Midbrain (tissue), 1 donor: Measurements from ENCODE around the gene BABAM1.

Experiments used
- DNase-seq: peaks from one replicate; lab custom pipeline; 2025; lab: John Stamatoyannopoulos, UW

Gene BABAM1

DNA sequence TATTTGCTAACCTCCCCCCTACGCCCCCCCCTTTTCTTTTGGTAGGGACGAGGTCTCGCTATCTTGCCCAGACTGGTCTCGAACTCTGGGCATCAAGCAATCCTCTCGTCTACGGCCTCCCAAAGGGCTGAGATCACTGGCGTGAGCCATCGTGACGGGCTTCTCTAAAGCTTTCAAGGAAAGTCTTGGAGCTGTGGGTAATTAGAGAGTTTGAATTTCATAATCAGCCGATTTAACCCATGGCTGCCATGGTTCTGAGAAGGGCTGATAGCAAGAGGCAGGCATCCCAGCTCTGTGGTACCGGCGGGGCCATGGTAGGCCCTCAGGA lies 36.7 kb downstream of the BABAM1 start:
- DNase-seq: no peak

DNA sequence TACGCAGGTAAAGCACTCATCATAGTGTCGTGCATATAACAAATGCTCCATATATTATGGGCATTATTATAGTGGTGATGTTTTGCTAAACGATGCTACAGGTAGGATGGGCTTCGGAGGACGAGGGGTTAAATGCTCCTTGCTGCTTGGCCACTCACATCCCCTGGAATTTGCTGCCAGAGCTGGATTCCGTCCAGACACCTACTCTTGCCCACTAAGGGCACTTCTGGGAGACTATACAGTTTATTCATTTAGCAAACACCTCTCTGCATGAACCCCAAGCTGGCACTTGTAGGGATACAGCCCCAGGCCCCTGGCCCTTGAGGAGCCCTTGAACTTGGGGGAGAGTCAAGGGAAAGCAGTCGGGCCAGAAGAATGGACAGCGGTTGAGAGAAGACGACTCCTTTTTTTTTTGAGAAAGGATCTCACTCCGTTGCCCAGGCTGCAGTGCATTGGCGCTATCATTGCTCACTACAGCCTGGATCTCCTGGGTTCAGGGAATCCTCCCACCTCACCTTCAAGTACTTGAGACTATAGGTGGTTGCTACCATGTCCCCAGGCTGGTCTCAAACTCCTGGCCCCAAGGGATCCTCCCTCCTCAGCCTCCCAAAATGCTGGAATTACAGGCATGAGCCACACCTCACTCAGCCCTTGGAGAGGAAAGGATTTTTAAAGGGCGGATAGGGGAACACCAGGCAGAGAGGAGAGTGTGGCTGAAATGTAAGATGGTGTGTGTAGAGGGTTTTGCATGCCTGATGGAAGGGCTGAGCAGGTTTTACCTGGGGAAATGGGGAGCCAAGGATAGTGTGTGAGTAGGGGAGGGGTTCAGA lies 37.4 kb downstream of the BABAM1 start:
- DNase-seq: no peak

DNA sequence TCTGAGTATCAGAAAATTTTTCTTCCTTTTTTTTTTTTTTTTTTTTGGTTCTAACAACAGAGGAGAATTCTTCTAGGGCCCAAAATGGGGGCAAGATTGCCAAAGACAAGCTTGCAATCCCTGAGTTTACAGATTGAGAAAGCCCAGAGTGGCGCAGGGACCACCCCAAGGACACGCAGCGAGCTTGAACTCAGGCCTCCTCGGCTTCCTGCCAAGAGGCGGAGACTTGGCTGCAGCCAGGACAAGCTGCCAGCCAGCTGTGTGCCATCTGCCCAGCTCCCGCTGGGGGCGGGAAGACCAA lies 37.9 kb downstream of the BABAM1 start:
- no peak for DNase-seq

DNA sequence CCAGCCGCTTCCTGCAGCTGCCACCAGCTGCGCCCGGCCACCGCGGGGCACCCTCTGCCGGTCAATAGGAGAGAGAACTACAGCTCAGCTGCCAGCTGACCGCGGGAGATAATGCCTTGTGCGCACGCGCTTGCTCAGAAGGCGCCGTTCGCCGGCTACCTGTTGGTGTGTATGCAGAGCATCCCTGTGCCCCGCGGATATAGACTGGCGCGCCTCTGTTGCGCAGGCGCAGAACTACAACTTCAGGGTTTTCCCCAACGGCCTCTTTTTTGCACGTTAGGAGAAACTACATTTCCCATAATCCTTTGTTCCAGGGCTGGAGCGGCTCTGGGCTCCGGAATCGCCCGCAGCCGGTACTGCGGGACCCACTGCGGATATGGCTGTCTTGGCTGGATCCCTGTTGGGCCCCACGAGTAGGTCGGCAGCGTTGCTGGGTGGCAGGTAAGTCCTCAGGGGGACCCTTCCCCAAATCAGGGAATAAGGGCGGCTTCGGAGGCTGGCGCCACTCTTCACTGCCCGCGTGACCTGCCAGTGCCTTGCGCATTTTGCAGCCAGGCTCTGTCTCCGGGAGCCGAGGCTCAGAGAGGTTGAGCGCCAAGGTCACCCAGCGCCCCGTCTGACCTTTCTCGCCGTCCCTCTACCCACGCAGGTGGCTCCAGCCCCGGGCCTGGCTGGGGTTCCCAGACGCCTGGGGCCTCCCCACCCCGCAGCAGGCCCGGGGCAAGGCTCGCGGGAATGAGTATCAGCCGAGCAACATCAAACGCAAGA lies 38.5 kb downstream of the BABAM1 start, which contains the start of gene MRPL34:
Gene MRPL34, plus strand, starts transcription at position 356 of the 768 bp plus-strand sequence. Its CDS starts 21 bp downstream, at position 377.
- DNase-seq: peak; percentile 97

DNA sequence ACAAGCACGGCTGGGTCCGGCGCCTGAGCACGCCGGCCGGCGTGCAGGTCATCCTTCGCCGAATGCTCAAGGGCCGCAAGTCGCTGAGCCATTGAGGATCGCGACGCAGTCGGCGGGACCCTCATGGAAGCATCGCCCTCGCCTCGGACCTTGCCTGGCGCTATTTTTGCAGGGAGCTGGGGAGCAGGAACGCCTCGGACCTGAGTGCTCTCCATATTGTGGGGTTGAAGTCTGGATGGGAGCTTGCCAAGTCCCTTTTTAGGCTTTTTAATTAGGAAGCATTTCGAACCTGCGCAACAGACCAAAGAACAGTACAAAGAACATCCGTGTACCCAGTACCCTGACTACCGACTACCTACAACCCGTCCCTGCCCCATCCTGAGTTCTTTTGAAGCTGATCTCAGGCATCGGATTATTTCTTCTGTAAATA lies 39.1 kb downstream of the BABAM1 start:
- peak; percentile 51 for DNase-seq

DNA sequence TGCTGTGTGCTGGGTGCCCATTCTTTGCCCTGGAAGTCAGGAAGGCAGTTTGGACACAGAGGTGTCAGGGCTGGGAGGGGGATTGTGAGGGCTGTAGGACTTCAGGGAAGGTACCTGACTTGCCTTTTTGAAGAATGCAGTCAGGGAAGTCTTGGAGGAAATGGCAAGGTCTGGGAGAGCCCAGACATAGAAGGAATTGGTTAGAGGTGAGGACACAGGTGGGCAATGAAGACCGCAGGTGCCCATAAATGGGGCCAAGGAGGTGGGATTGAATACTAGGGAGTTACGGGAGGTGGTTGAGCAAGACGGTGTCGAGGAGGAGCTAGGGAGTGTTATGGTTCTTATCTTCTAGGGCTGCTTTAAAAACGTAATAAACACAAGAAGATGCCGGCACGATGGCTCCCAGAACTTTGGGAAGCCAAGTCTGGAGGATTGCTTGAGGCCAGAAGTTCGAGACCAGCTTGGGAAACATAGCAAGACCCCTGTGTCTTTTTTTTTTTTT lies 40.7 kb downstream of the BABAM1 start:
- DNase-seq: no peak

DNA sequence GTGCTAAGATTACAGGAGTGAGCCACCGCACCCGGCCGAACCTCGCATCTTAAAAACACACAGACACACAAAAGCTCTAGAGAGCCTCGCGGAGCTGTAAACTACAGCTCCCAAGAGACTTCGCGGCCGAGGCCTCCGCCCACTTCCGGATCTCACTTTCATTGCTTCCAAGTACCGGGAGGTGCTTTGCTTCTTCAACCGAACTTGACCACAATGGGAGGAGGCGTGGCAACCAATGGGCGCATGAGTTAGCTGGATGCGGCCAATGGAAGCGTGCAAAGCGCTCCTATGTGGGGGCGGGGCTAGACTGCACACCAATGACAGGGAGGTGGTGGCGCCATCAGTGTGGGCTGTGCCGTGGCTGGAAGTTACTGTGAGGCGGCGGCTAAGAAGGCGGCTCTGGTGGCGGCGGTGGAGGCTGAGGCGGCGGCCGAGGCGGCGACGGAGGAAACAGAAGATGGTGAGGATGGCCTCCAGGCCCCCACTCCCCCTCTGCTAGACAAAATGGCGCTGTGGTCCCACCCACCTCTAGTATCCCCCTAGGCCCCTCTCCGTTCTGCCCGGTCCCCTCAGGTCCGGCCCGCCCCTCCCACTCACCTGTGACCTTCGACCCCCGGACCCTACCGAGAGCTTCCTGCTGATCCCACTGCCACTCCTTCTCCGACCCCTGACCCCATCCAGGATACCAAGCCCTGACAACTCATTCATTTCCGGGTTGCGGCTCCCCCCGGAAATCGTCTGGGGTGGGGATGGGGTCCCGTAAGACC lies 42.1 kb downstream of the BABAM1 start, which contains the start of gene DDA1:
Gene DDA1, plus strand, starts transcription at position 366 of the 767 bp plus-strand sequence. Its CDS starts 92 bp downstream, at position 458.
- peak; percentile 99 for DNase-seq

DNA sequence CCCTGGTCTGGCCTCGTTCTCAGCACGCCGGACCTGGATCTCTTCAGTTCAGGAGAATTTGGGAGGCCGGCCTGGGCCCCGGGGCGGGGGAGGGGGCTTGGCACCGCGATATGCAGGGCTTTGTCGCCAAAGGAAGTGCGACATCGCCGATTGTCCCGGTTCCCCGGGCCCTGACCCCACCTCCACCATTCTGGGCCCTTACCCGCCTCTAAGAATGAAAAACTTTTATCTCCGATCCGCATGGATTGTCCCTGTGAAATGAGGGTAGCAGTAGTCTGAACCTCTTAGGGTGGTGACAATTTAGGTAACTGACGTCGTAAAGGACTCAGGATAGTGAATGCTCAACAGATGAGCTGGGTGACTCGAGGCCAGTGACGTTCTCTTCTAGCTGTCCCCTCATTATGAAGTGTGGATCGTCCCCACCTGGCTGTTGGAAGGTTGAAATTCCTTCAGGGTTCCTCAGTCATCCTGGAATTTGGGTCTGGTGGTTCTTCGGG lies 42.8 kb downstream of the BABAM1 start:
- peak; percentile 29 for DNase-seq

DNA sequence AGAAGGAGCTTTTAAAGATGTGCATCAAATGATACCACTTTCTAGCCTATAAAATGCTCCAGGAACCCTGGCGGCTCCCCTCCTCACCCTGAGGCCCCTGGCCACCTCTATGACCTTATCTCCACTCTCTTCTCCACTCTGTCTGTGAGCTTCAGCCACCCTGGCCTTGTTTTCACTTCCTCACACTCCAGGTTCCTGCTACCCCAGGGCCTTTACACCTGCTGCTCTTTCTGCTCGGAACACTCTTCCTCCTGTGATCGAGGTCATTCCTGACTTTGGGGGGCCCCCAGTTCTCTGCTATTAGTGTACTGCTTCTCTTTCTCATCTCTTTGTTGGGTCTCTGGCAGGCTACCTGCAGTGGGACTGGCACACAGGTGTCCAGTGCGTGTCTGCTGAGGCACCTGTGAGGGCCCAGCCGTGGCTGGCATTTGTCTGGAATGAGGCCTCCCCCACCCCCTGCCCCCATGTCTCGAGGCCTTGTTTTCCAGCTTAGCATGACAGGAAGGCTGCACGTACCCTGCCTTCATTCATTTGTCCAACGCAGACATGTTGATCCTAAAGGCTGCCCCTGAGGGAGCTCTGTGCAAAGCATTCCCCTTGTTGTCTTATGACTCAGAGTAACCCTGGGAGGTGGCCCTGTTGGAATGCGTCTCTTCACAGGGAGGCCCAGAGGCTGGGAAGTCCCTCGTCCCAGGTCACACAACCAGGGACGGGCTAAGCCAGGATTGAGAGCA lies 44.4 kb downstream of the BABAM1 start:
- DNase-seq: no peak

DNA sequence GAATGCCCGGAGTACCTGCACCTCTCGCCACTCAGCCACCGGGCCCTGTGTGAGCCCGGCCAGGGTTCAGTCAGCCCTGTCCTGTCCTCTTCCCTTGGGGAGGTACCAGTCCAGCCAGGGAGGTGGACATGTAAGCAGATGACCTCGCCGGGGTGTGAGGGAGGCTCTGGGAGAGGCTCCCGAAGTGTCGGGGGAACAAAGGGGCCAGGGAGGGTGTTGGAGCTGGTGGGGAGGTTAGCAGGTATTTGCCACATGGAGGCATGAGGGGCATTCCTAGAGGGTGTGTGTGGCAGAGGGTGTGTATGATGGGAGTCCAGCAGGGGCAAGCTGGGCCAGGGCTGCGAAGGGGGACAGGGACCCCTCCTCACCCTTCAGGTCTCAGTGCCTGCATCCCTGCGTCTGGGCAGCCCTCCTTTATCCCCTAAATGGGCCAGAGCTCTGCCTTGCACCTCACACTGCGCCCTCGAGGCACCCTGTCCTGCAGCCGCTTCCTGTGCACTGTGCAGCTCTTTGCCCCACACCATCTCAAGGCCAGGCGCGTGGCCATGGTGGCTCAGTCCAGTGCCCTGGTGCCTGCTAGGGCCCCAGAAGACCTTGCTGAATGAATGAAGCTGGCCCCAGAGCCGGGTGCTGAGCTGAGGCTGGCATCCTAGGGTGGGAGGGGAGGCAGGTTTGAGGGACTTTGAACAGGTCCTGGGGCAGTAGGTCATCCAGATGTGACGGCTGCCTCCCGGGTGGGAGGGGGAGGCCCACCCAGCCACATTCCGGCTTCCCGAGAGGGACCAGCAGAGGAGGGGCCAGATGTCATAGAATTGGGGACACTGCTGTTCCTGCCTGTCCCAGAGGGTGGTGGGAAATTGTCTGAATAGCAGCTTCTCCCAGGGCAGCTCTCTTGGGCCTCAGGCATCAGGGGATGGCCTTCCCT lies 45.2 kb downstream of the BABAM1 start:
- DNase-seq: no peak

DNA sequence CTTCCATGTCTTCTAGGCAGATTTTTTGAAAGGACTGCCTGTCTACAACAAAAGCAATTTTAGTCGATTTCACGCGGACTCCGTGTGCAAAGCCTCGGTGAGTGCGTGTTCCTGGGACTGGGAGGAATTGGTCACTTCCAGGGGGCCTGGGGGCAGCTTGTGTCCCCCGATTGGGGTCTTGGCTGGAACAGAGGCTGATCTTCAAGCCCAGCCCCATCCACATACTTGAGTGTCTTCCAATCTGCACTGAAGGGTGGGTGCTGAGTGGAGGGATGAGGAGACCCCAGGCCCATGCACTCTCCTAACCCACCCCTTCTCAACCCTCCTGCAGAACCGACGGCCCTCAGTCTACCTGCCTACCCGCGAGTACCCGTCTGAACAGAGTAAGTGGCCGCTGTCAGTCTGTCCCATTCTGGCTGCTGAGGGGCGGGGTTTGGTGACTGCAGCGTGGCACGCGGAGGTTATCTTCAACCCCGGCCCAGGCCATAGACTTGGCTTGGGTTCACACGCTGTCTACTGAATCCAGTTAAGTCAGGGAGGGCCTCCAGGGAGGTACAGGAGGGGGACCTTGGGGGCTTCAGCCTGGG lies 46.9 kb downstream of the BABAM1 start:
- DNase-seq: no peak

DNA sequence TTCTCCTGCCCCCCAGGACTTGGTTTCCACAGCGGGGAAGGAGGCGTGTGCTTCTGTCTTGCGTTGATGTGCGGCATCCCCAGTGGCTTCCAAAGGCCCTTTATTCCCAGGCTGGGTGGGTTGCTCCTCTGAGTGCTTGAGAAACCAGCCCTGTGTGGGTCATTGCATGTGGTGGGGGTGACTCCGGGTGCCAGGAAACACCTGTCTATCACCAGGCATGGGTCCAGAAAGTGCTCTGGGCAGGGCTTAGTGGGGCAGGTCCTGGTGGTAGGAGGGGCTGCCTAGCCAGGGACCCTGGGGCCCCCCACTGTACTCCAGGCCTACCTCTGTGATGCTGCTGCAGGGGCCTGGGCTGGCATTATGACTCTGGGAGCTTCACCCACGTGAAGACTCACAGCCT lies 51.7 kb downstream of the BABAM1 start:
- DNase-seq: no peak

DNA sequence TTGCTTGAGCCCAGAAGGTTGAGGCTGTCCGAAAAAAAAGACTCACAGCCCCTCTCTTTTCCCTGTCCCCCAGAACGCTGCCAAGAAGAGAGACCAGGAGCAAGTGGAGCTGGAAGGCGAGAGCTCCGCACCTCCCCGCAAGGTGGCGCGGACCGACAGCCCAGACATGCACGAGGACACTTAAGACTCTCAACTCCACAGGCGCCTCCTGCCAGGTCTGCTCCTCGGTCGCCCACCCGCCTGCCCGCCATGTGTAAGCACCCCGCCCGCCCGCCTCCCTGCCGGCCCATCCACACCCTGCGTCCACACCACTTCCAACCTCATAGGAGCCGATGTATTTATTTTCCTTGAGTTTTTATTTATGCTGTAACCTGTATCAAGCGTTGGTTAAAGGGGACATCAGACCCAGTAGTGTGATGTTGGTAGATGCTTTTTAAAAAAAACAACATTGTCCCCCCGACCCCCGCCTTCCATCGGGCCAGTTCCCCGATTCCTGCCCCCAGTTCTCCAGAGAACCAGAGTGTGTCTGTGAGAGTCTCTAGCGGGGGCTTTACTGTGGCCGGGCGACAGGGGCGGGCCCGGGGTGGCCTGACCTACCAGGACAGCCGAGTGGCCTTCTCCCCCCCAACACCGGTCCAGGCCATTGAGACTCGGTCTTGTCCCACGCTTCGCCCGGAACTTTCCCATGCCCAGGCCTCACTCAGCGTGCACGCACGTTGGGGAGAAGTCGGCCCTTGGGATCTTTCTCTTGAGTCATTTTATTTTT lies 52.4 kb downstream of the BABAM1 start:
- no peak for DNase-seq

DNA sequence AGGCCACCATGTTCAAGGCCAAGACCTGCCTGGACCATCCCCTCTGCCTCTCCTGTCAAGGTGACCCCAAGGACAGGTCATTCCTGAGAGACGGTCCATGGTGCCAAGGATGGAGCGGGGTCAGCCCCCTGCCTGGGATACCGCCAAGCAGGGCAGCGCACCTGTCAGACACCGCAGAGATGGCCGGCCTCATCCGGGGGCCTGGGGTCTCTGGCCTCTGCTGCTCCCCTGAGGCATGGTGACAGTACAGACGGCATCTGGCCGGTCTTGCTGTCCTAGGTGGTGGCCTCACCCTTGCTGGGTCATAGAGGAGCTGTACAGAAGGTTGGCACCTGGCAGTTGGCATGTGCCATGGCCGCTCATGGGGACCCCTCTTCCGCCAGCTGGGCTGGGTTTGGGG lies 53.2 kb downstream of the BABAM1 start:
- DNase-seq: no peak

DNA sequence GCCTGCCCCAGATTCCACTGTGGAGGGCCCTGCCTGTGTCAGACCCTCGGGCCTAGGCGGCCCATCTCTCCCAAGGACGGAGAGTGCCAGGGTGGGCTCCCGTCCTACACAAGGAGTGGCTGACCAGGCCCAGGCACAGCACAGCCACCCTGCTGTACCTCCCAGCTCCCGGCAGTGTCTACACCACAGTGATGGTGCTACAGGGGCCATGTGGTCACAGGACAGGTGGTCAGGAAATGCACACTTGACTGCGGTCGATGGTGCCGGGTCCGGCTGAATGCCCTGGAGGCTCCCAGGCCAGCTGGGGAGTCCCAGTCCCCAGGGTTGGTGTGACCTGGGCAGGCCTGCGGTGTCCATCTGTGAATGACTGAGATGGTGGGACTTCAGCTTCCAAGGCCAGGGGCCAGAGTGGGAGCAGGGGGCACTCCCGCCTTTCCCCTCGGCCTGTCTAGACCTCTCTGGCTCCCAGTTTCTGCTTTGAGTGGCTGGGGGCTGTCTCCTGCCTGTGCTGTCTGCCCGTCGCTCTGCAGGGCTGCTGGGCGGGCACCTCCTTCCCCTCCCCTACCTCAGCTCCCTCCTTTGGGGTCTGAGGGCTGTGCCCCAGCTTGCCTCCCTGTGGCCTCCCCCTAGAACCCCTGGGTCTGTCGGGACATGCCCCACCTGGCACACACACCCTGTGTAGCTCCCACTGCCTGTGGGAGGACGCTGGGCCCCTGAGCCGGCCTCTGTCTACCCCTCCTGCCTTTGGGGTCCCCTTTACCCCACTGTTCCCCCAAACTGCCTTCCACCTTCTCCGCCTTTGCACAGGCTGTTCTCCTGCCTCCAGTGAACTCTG lies 54.6 kb downstream of the BABAM1 start:
- no peak for DNase-seq

DNA sequence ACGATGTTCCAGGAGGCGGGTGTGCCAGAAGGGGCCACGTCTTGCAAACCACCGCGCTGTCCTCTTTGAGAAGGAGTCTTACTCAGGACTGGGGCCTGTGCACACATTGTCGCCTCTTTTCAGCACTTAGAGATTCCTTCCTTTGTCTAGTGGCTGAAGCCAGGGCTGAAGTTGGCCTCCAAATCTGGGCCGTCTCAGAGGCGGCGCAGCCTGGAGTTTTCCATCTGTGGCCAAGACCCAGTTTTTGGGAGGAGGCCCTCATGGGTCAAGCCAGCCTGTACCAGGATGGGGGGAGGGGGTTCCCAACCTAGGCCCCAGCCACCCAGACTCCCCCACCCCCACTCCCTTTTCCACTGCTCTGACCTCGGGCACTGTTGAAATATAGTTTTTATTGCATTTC lies 55.6 kb downstream of the BABAM1 start:
- peak; percentile 45 for DNase-seq

DNA sequence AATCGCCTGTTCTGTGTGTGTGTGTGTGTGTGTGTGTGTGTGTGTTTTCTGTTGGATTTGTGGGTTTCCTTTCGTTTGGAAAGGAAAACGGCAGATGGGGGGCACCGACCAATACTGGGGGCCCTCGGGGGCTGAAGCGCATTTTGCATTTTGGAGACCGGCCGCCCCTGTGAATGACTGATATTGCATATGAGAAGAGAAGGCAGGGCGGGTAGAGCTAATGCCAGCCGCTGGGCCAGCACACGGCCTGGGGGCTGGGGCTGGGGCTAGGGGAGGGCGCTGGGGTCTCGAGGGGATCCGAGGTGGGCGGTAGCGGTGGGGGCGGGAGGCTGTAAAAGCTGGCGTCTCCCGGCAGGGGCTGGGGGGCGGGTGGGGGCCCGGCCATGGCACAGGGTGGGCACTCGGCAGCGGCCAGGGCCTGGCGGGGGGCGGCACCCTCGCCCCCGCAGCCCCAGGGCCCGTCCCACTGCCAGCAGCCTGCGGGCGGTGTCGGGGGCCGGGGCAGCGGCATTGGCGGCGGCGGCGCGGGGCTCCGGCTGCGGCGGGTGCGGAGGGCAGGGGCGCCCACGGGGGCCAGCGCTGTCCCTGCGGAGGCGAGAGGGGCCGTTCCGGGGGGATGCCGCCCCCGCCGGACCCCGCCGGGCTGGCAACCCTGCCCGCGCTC lies 56.2 kb downstream of the BABAM1 start:
- DNase-seq: no peak

DNA sequence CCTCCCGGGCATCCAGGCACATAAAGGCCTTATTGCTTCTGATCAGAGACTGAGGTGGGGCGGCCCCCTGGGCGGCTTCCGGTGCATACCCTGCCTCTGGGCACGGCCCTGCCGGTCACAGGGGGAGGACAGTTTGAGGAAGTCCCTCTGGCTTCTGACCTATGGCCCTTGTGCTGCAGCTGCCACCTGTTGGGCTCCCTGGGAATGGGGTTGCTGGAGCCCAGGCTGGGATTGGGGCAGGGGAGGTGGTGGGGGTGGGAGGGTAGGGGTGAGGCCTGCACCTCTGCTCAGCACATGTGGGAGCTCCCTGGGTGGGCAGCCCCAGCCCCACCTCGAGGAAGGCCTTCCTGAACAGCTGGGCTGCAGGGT lies 56.7 kb downstream of the BABAM1 start:
- no peak for DNase-seq
